GM23338 (cell line): ENCODE results near the gene TSACC. TPM values are rescaled to one million over a fixed set of nuclear protein-coding genes. Genes with fewer than 3 reads are reported as not detected.

Experiments
- ATAC-seq: fragments of 200-7000 bp; cut with Tn5 transposase; 3 replicates; pipeline ENCODE4 v1.9.1; 2020
- DNase-seq: peaks from one replicate; pipeline ENCODE4 v3.0.0-alpha.2; 2015; ENCODE audit warnings: low spot score
- H2AFZ ChIP-seq: fragments of 200-600 bp; sonication (generic); 2 replicates; pipeline ENCODE4 v1.8.0; 2016; ENCODE audit warnings: antibody characterized with exemption, mild to moderate bottlenecking, moderate library complexity
- H3F3A ChIP-seq: fragments of 200-600 bp; sonication (generic); replicated peaks from 2 replicates; pipeline ENCODE4 v1.8.0; 2017; ENCODE audit warnings: antibody characterized with exemption, mixed run types, low read depth
- H3K27ac ChIP-seq: fragments of 200-600 bp; sonication (generic); 2 replicates; pipeline ENCODE4 v1.6.1; 2016; ENCODE audit warnings: low read depth
- H3K27me3 ChIP-seq: fragments of 200-600 bp; sonication (generic); 2 replicates; pipeline ENCODE4 v1.8.0; 2016; ENCODE audit warnings: mild to moderate bottlenecking, mixed run types, moderate library complexity; ENCODE audit not compliant: insufficient read depth
- H3K36me3 ChIP-seq: fragments of 200-600 bp; sonication (generic); 2 replicates; pipeline ENCODE4 v1.8.0; 2016; ENCODE audit warnings: mild to moderate bottlenecking; ENCODE audit not compliant: insufficient read depth
- H3K4me1 ChIP-seq: fragments of 200-600 bp; sonication (generic); 2 replicates; pipeline ENCODE4 v1.8.0; 2016; ENCODE audit warnings: mild to moderate bottlenecking, moderate library complexity; ENCODE audit not compliant: insufficient read depth
- H3K4me2 ChIP-seq: fragments of 200-600 bp; sonication (generic); 2 replicates; pipeline ENCODE4 v1.7.1; 2017; ENCODE audit warnings: mixed run types
- H3K4me3 ChIP-seq: fragments of 200-600 bp; sonication (generic); 2 replicates; pipeline ENCODE4 v1.6.1; 2016; ENCODE audit warnings: mixed run types
- H3K79me2 ChIP-seq: fragments of 200-600 bp; sonication (generic); replicated peaks from 2 replicates; pipeline ENCODE4 v1.8.0; 2017; ENCODE audit warnings: mild to moderate bottlenecking; ENCODE audit not compliant: insufficient read depth
- H3K9me2 ChIP-seq: fragments of 200-600 bp; sonication (generic); 2 replicates; pipeline ENCODE4 v1.8.0; 2017; ENCODE audit not compliant: insufficient read depth
- H4K20me1 ChIP-seq: fragments of 200-600 bp; sonication (generic); replicated peaks from 2 replicates; pipeline ENCODE4 v1.8.0; 2017; ENCODE audit warnings: mild to moderate bottlenecking; ENCODE audit not compliant: insufficient read depth
- H3K27ac Mint-ChIP-seq: 2 replicates; pipeline ENCODE4 v1.8.0; 2020; ENCODE audit warnings: inconsistent platforms, mild to moderate bottlenecking, moderate library complexity, mixed read lengths
- H3K27me3 Mint-ChIP-seq: 3 replicates; pipeline ENCODE4 v1.8.0; 2022; ENCODE audit warnings: low read depth, mild to moderate bottlenecking, moderate library complexity, mixed read lengths, inconsistent platforms; ENCODE audit not compliant: insufficient read depth, poor library complexity
- H3K36me3 Mint-ChIP-seq: 3 replicates; pipeline ENCODE4 v1.8.0; 2021; ENCODE audit warnings: low read depth, mild to moderate bottlenecking, inconsistent platforms, moderate library complexity, mixed read lengths
- H3K4me1 Mint-ChIP-seq: 3 replicates; pipeline ENCODE4 v1.8.0; 2020; ENCODE audit warnings: mild to moderate bottlenecking, inconsistent platforms, mixed read lengths
- H3K4me3 Mint-ChIP-seq: 3 replicates; pipeline ENCODE4 v1.8.0; 2021; ENCODE audit warnings: moderate library complexity, mild to moderate bottlenecking, inconsistent platforms, mixed read lengths
- H3K9me3 Mint-ChIP-seq: 3 replicates; pipeline ENCODE4 v1.8.0; 2020; ENCODE audit warnings: moderate library complexity, mild to moderate bottlenecking, inconsistent platforms, mixed read lengths
- CREB1 ChIP-seq: fragments of 250-450 bp; sonication (Bioruptor Pico); IDR thresholded peaks from 2 replicates; pipeline ENCODE4 v1.5.0; 2020; ENCODE audit warnings: low read depth, mild to moderate bottlenecking, moderate library complexity
- ETS1 ChIP-seq: IDR thresholded peaks from 2 replicates; pipeline ENCODE4 v1.6.1; 2016; ENCODE audit warnings: antibody characterized with exemption
- EZH2 ChIP-seq: fragments of 200-600 bp; sonication (generic); IDR thresholded peaks from one replicate; pipeline ENCODE4 v1.8.0; 2017; ENCODE audit warnings: antibody characterized with exemption, mild to moderate bottlenecking, low read depth; ENCODE audit not compliant: unreplicated experiment
- EZH2phosphoT487 ChIP-seq: fragments of 200-600 bp; sonication (generic); IDR thresholded peaks from one replicate; pipeline ENCODE4 v1.8.1; 2018; ENCODE audit warnings: antibody characterized with exemption; ENCODE audit not compliant: unreplicated experiment
- JUNB ChIP-seq: IDR thresholded peaks from one replicate; pipeline ENCODE4 v1.6.1; 2016; ENCODE audit warnings: antibody characterized with exemption; ENCODE audit not compliant: unreplicated experiment
- NANOG ChIP-seq: IDR thresholded peaks from 2 replicates; pipeline ENCODE4 v1.6.1; 2016; ENCODE audit warnings: antibody characterized with exemption, borderline replicate concordance
- POLR2AphosphoS5 ChIP-seq: IDR thresholded peaks from 2 replicates; pipeline ENCODE4 v1.6.1; 2016; ENCODE audit warnings: antibody characterized with exemption, low read depth
- STAT1 ChIP-seq: IDR thresholded peaks from one replicate; pipeline ENCODE4 v1.6.1; 2016; ENCODE audit warnings: antibody characterized with exemption; ENCODE audit not compliant: unreplicated experiment
- ZNF114 ChIP-seq: fragments of 250-450 bp; sonication (Bioruptor Pico); IDR thresholded peaks from 2 replicates; pipeline ENCODE4 v1.5.0; 2020; ENCODE audit warnings: mild to moderate bottlenecking, moderate library complexity
- ZNF331 ChIP-seq: fragments of 250-450 bp; sonication (Bioruptor Pico); IDR thresholded peaks from 2 replicates; pipeline ENCODE4 v1.5.0; 2020; ENCODE audit warnings: low read depth, mild to moderate bottlenecking, moderate library complexity
- ZNF462 ChIP-seq: fragments of 250-450 bp; sonication (Bioruptor Pico); IDR thresholded peaks from 2 replicates; pipeline ENCODE4 v1.5.0; 2020; ENCODE audit warnings: mild to moderate bottlenecking, moderate library complexity
- polyA plus RNA-seq: library from polyadenylated mRNA; unstranded; fragments of >200 nt; fragmentation: Nextera tagmentation; extraction: Ambion mirVana; gene quantifications from 2 replicates; pipeline ENCODE4 v1.2.1, GENCODE V29; 2016
- total RNA-seq: library from RNA; depleted of rRNA; stranded (reverse); fragments of >200 nt; shearing (Covaris generic); gene quantifications from 2 replicates; pipeline ENCODE4 v1.2.3, GENCODE V29; 2014
- TF ChIP-seq, protein P1 (sequence below), 2 experiments: fragments of 200-600 bp in 1 of 2; sonication (generic) in 1 of 2; conservative IDR thresholded peaks; 2 replicates each; pipeline versions ENCODE4 v1.5.1 to v1.6.1; 2016 to 2017; ENCODE audit warnings: antibody characterized with exemption in 2 of 2, low read depth in 2 of 2, mild to moderate bottlenecking in 2 of 2, moderate library complexity in 1 of 2
- TF ChIP-seq, protein P2 (sequence below): IDR thresholded peaks from one replicate; pipeline ENCODE4 v1.6.1; 2018; ENCODE audit warnings: antibody characterized with exemption; ENCODE audit not compliant: unreplicated experiment

The TSACC gene
- total and polyA plus RNA-seq, 2 experiments from 2014 or later = 2.5 to 9.8 TPM

DNA sequence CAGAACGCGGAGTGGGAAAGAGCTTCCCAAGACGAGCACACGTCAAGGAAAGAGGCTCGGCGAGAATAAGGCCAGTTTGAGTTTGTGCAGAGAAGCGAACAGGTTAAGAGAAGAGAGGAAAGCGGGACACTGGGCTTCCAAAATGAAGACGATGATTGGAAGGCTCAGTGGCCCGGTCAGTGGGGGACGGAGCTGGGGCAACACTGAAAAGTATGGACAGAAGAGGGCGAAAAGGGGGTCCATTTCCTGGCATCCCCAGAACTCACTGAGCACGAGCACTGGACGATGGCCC is 492 bp upstream of the TSACC start:
- no peaks in the 10 kb centered on the region for H3K9me2 ChIP-seq
- H3K27me3 ChIP-seq = no peaks in the 10 kb centered on the region
- peaks cover 6% of the 10 kb centered on the region; the same call in 1 of the 3 replicates for H3K9me3 Mint-ChIP-seq
- DNase-seq (no peak), ATAC-seq (no peak)
- peaks cover 13% of the 10 kb centered on the region for H3K4me1 Mint-ChIP-seq
- peaks cover 10% of the 10 kb centered on the region for H3K27me3 Mint-ChIP-seq
- peak overlapping the region; percentile 100 for H3K4me3 Mint-ChIP-seq
- H3K36me3 Mint-ChIP-seq = peaks cover 53% of the 10 kb centered on the region
- no peak for TF ChIP-seq STAT1
- TF ChIP-seq POLR2AphosphoS5 = no peak
- TF ChIP-seq ZNF331 = no peak
- TF ChIP-seq JUNB = no peak
- no peak for TF ChIP-seq CREB1 (CRISPR knock-in tag)
- no peak for TF ChIP-seq EZH2
- TF ChIP-seq, protein P1, sequence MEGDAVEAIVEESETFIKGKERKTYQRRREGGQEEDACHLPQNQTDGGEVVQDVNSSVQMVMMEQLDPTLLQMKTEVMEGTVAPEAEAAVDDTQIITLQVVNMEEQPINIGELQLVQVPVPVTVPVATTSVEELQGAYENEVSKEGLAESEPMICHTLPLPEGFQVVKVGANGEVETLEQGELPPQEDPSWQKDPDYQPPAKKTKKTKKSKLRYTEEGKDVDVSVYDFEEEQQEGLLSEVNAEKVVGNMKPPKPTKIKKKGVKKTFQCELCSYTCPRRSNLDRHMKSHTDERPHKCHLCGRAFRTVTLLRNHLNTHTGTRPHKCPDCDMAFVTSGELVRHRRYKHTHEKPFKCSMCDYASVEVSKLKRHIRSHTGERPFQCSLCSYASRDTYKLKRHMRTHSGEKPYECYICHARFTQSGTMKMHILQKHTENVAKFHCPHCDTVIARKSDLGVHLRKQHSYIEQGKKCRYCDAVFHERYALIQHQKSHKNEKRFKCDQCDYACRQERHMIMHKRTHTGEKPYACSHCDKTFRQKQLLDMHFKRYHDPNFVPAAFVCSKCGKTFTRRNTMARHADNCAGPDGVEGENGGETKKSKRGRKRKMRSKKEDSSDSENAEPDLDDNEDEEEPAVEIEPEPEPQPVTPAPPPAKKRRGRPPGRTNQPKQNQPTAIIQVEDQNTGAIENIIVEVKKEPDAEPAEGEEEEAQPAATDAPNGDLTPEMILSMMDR (conservative IDR thresholded peaks at IDR 0.05; ENCODE audit: low read depth in 2 of 2) = no peak
- TF ChIP-seq NANOG = no peak
- no peak for TF ChIP-seq ZNF462 (CRISPR knock-in tag)
- no peak for TF ChIP-seq ETS1
- TF ChIP-seq EZH2phosphoT487 = no peak
- no peak for TF ChIP-seq ZNF114 (CRISPR knock-in tag)
- TF ChIP-seq, protein P2, sequence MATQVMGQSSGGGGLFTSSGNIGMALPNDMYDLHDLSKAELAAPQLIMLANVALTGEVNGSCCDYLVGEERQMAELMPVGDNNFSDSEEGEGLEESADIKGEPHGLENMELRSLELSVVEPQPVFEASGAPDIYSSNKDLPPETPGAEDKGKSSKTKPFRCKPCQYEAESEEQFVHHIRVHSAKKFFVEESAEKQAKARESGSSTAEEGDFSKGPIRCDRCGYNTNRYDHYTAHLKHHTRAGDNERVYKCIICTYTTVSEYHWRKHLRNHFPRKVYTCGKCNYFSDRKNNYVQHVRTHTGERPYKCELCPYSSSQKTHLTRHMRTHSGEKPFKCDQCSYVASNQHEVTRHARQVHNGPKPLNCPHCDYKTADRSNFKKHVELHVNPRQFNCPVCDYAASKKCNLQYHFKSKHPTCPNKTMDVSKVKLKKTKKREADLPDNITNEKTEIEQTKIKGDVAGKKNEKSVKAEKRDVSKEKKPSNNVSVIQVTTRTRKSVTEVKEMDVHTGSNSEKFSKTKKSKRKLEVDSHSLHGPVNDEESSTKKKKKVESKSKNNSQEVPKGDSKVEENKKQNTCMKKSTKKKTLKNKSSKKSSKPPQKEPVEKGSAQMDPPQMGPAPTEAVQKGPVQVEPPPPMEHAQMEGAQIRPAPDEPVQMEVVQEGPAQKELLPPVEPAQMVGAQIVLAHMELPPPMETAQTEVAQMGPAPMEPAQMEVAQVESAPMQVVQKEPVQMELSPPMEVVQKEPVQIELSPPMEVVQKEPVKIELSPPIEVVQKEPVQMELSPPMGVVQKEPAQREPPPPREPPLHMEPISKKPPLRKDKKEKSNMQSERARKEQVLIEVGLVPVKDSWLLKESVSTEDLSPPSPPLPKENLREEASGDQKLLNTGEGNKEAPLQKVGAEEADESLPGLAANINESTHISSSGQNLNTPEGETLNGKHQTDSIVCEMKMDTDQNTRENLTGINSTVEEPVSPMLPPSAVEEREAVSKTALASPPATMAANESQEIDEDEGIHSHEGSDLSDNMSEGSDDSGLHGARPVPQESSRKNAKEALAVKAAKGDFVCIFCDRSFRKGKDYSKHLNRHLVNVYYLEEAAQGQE = no peak
- H3F3A ChIP-seq = peaks cover 18% of the 10 kb centered on the region
- H3K4me1 ChIP-seq = peaks cover 9% of the 10 kb centered on the region
- peaks cover 51% of the 10 kb centered on the region for H3K79me2 ChIP-seq
- peak overlapping the region; percentile 72; the same call in 1 of the 2 replicates for H3K27ac ChIP-seq
- peaks cover 27% of the 10 kb centered on the region for H3K36me3 ChIP-seq
- H2AFZ ChIP-seq = 0 out of 2 replicates have a peak overlapping the region, but pooled peaks have one; percentile 54
- peaks cover 38% of the 10 kb centered on the region for H4K20me1 ChIP-seq
- peak overlapping the region; percentile 85 for H3K4me2 ChIP-seq
- peak overlapping the region; percentile 98 for H3K27ac Mint-ChIP-seq
- peak overlapping the region; percentile 95 for H3K4me3 ChIP-seq
